GM18526 (cell line): Measurements from ENCODE around the gene SPTAN1.

Source experiments
- POLR2A ChIP-seq: IDR thresholded peaks from 3 replicates; pipeline ENCODE4 v1.6.1; 2011; ENCODE audit not compliant: insufficient read length; ENCODE audit errors: extremely low read depth

SPTAN1 gene

GRCh38 chr9:128552153-128552743 is at the start of gene SPTAN1:
Gene SPTAN1, plus strand, starts transcription at chr9:128552587. Its CDS starts 14,154 bp downstream, at chr9:128566741.
- TF ChIP-seq POLR2A: peak; percentile 99

GRCh38 chr9:128503870-128504269 is 48.5 kb upstream of the SPTAN1 start:
- TF ChIP-seq POLR2A: no peak

- TF ChIP-seq POLR2A: peak; percentile 78
Measured at GRCh38 chr9:128504485-128505413, 47.6 kb upstream of the SPTAN1 start, which contains the start of gene GLE1. Gene GLE1, plus strand, starts transcription at chr9:128504719. Its CDS starts 87 bp downstream, at chr9:128504806.

GRCh38 chr9:128505414-128505765 is 47.0 kb upstream of the SPTAN1 start:
- TF ChIP-seq POLR2A: no peak

GRCh38 chr9:128512820-128513219 is 39.6 kb upstream of the SPTAN1 start:
- no peak for TF ChIP-seq POLR2A

- TF ChIP-seq POLR2A: no peak
Measured at GRCh38 chr9:128521956-128522355, 30.4 kb upstream of the SPTAN1 start.

GRCh38 chr9:128523199-128523925 is 29.0 kb upstream of the SPTAN1 start:
- TF ChIP-seq POLR2A: no peak

GRCh38 chr9:128526720-128527119 is 25.7 kb upstream of the SPTAN1 start:
- no peak for TF ChIP-seq POLR2A

GRCh38 chr9:128528445-128529160 is 23.8 kb upstream of the SPTAN1 start:
- TF ChIP-seq POLR2A: no peak

- TF ChIP-seq POLR2A: no peak
Measured at GRCh38 chr9:128529191-128529590, 23.2 kb upstream of the SPTAN1 start.

- TF ChIP-seq POLR2A: no peak
Measured at GRCh38 chr9:128532581-128532980, 19.8 kb upstream of the SPTAN1 start.

GRCh38 chr9:128540634-128541360 is 11.6 kb upstream of the SPTAN1 start:
- no peak for TF ChIP-seq POLR2A

GRCh38 chr9:128546504-128546903 is 5.9 kb upstream of the SPTAN1 start:
- no peak for TF ChIP-seq POLR2A

- no peak for TF ChIP-seq POLR2A
Measured at GRCh38 chr9:128548876-128549275, 3.5 kb upstream of the SPTAN1 start.
